Myometrial cell (primary cell): ENCODE measurements around the gene ANKFN1. TPM values are rescaled to one million over a fixed set of nuclear protein-coding genes. Genes with fewer than 3 reads are reported as not detected.

Experiments
- total RNA-seq: library from RNA; depleted of rRNA; stranded (reverse); fragments of >200 nt; gene quantifications from 2 replicates; pipeline ENCODE4 v1.2.3, GENCODE V29; 2015

ANKFN1 gene
- not detected in 2 replicates for total RNA-seq

DNA sequence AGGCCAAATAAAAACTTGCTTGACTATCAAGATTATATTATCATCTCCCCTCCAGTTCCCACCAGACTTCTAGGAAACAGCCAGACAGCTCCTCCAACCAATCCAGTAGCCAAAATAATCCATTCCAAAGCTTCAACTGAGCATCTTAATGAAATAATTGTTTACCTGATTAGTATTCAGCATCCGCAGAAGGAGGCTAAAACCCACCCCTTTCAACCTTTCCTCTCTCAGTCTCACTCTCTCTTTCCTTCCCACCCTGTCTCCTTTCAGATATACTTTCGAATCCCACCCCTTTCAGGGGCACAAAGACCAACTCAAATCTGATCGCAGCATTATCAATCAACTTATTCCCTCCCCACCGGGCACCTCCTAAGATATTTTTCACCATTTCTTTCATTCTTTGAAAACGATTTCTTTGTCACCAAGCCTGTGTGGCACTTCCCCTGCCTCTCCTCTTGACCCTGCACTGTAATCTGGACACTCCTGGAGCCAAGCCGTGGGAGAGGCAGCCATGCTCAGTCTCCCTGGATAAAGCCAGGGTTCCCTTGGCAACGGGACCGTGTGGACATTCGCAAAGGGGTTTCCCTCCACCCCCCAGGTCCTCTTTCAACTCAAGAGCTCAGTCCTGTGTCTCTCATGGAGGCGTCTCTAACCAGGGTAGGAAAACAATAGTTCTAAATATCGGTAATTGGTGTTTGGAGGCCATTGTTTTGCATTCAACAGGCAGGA, at the start of gene ANKFN1:
Gene ANKFN1 (plus strand): TSS at position 602 of the 729 bp plus-strand sequence. CDS start 59,193 bp downstream, outside the sequence.

